DMS79 treated with DMSO at 0.1 percent for 48 hours (cell line): ENCODE measurements around the gene DHRS1.
A peak's percentile ranks its signal among the peaks of the same experiment; 100 is the strongest.

Source experiments
- DNase-seq: peaks from one replicate; lab custom pipeline; 2025; lab: John Stamatoyannopoulos, UW

Gene DHRS1

GRCh38 chr14:24309538-24310264 lies 10.1 kb upstream of the DHRS1 start, which contains the start of gene LTB4R2:
Gene LTB4R2 (plus strand): TSS chr14:24310140. CDS start chr14:24310665, 525 bp downstream.
- peak; percentile 25 for DNase-seq

DNA sequence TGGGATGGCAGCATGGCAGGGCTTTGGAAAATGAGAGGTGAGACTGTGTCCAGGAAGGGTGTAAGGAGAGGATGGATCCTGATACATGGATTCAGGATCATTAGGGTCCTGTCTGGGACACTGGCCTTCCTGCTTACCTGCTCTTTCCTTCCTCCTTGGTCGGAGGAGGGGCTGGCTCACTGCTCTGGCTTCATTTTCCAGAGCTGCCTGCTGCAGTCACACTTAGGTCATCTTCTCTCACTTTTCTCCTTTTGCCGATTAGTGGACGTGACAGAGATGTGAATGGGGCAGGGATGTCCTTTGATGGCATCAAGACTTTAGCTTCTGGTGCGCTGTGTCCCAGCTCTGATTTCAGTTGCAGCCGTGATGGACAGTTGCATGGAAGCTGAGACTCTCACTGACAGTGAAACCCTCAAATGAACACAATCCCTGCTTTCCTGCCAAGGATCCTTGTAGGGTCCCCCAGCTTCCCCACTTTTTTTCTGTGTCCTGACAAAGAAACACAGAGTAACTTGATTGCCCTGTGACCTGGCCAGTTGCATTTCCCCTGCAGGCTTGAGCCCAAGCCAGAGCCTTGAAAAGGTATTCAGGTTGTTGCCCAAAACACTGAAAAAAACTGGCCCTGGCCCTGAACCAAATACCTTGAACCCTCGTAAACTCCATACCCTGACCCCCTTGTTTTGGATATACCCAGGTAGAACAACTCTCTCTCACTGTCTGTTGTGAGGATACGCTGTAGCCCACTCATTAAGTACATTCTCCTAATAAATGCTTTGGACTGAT lies 9.0 kb upstream of the DHRS1 start:
- no peak for DNase-seq

GRCh38 chr14:24307575-24308341 lies 8.2 kb upstream of the DHRS1 start, which contains the start of gene CIDEB:
Gene CIDEB (minus strand): TSS chr14:24307977. CDS start chr14:24307858, 119 bp downstream.
- peak; percentile 37 for DNase-seq

DNA sequence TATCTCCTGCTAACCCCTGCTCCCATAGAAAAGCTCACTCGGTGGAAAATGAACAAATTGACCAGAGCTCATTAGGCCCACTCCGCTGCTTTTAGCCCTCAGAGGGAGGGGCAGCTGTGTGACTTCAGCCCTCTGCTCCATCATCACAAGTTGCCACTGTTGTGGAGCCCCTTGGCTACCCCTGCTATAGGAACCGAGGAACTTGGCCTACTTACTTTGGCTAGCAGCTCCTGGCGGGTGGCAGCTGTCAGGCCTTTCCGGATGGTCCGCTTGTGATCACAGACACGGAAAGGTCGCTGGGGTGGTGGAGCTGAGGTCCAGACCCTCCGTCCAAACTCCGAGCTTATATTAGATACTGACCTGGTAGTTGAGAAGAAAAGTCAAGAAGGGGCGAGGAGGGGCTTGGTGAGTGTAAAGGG lies 7.6 kb upstream of the DHRS1 start:
- no peak for DNase-seq

GRCh38 chr14:24304019-24304387 lies 4.4 kb upstream of the DHRS1 start:
- no peak for DNase-seq

DNA sequence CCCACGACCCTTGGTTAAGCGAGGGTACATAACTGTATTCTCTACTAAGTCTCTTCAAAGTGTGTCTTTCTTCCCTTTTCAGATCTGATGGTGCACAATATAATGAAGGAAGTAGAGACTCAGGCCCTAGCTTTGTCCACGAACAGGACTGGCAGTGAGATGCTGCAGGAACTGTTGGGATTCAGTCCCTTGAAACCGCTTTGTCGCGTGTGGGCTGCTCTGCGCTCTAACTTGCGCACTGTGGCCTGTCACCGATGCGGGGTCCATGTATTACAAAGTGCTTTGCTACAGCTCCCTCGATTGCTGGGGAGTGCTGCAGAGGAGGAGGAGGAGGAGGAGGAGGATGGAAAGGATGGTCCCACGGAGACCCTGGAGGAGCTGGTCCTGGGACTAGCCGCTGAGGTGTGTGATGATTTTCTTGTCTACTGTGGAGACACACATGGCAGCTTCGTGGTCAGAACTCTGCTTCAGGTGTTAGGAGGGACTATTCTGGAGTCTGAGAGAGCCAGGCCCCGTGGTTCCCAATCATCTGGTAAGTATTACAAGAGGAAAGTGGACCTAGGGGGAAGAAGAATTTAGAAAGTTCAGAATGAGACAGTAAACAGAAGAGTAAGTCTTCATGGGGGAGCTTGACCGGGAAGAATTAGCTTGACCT lies 873 bp upstream of the DHRS1 start:
- DNase-seq = no peak

- no peak for DNase-seq
These were observed 707 bp downstream of the DHRS1 start for GRCh38 chr14:24298892-24299254.

DNA sequence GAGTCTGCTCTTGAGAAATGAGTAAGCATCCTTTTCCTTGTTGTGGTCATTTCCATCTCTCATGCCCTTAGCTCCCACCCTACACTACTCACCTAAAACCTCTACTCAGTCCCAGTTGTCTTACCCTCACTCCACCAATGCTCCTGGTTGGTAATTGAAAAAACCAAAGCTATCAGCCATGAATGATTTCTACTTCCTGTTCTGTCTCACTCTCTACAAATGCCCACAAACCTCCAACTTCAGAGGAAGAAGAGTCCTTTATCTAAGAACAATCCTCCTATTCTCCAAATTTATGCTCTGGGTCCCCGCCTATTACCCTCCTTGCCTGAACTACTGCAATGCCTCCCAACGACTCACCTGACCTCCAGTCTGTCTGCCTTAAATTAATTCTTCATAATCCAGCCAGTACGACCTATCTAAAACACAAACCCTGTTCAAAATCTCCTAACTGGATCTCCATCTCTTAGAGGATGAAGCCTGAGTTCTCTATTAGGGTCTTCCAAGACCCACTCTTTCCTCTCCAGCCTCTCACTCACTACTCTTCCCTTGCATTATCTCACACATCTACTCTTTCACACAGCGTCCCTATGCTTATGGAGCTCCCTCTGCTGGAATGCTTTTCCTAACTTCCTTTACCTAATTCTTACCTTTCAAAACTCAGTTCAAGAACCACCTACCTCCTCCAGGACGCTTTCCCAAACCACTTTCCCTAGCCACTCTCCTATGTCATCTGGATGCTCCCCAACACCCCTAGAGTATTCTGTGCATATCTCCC lies 2.2 kb downstream of the DHRS1 start:
- peak; percentile 26 for DNase-seq

- peak; percentile 76 for DNase-seq
These were observed 3.0 kb downstream of the DHRS1 start for GRCh38 chr14:24296341-24297157.

GRCh38 chr14:24293525-24293924 lies 6.1 kb downstream of the DHRS1 start:
- no peak for DNase-seq

GRCh38 chr14:24292118-24292807 lies 7.3 kb downstream of the DHRS1 start:
- DNase-seq = no peak

GRCh38 chr14:24291446-24292117 lies 8.0 kb downstream of the DHRS1 start:
- DNase-seq = no peak

DNA sequence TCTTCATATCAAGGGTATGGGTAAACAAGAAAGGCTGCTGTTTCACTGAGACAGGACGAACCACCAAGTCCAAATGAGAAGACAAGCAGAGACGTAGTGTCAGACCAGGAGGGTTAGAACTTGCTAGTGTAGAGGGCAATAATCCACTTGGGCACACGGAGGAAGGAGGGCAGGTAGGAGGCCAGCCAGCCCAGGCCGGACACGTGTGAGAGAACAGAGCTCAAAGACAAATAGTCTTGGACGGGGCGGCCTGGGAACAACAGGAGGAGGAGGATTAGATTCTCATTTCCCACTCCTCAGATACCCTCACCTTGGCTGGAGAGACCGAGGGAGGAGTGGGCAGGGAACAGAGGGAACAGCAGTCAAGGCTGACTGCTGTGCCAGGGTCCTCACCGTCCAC lies 8.8 kb downstream of the DHRS1 start:
- no peak for DNase-seq

GRCh38 chr14:24289649-24290280 lies 9.8 kb downstream of the DHRS1 start:
- no peak for DNase-seq

DNA sequence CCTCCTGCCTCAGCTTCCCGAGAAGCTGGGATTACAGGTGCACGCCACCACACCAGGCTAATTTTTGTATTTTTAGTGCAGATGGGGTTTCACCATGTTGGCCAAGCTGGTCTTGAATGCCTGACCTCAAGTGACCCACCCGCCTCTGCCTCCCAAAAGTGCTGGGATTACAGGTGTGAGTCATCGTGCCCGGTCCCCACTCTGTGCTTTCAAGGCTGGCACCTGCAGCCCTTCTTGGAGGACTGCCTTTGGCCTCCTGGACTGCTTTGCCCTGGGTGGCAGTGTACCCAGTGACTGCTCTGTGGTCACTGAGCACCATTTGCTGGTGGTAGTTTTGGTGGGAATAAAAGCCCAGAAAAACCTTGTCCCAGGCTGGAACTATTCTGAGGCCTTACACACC lies 12.6 kb downstream of the DHRS1 start:
- no peak for DNase-seq

DNA sequence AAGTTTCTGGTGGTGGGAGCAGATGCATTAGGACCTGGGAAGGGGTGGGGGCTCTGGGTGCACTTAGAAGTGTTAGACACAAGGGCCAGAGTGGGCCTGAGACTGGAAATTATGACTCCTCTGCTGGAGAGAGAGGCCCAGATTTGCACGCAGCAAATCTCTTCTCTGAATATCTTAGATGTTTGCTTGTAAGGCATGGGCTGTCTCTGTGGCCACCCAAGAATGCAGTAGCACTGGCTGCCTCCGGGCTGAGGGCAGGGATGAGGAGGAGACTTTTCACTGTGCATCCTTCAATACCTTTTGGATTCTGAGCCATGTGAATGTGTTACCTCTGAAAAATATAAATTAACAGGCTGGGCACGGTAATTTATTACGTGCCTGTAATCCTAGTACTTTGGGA lies 14.2 kb downstream of the DHRS1 start:
- DNase-seq = no peak

- no peak for DNase-seq
These were observed 15.0 kb downstream of the DHRS1 start for GRCh38 chr14:24284501-24285035.

DNA sequence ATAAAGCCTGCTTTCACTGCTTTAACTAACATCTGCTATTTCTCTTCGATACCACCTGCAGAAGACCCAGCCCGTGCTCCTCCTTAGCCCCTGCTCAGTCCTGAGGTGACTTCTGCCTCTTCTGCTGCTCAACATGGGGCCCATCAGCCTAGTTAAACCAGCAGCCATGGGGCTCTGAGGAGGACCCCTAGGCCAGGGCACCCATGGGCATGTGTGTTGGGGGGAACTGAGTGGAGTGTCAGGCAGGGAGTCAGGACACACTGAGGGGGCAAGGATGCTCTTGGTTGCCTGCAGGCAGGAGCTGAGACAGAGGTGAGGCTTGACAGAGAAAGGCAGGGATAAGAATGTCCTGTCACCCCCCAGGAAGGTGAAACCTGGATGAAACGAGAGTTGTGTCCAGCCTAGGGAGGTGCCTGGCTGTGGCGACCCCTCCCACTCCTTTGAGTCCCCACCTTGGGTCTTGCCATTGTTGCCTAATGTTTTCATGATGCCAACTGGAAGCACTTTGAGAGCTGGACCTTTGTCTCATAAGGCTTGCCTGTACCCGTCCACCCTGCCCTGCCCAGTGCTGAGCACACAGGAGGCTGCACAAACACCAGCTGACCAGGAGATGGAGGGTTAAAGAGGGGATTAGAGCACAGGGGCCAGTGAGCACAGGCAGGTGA lies 15.7 kb downstream of the DHRS1 start:
- DNase-seq = no peak
